K562 (cell line): ENCODE data around the gene CEACAM21. TPM values are rescaled to one million over a fixed set of nuclear protein-coding genes. Genes with fewer than 3 reads are reported as not detected.

Experiments used
- ATAC-seq: fragments of 200-7000 bp; cut with Tn5 transposase; 3 replicates; pipeline ENCODE4 v1.9.1; 2020; ENCODE audit warnings: moderate library complexity
- BruUV-seq: library from RNA; stranded (reverse); fragments of 400-500 nt; replicated peaks from 2 replicates; lab custom pipeline; 2021; lab: Mats Ljungman, UMichigan
- CTCF ChIA-PET: fragments of 300-600 bp; formaldehyde crosslinking; extraction: SDS; loops from one replicate; lab custom pipeline; 2021; ENCODE audit warnings: low intra/inter-chr PET ratio; lab: Yijun Ruan, JAX
- POLR2A ChIA-PET: fragments of 300-600, 350-650 bp; sonication (Branson Sonifier 250); formaldehyde crosslinking; extraction: SDS; loops from one replicate; lab custom pipeline; 2021; ENCODE audit warnings: antibody characterized with exemption, inconsistent platforms; lab: Yijun Ruan, JAX
- DNase-seq, 4 experiments: peaks; one replicate each; pipeline versions ENCODE4 v3.0.0 to v3.0.0-alpha.2; 2011 to 2018; ENCODE audit warnings: low spot score in 3 of 4, mixed read lengths in 3 of 4; ENCODE audit errors: extremely low read depth in 1 of 4
- FAIRE-seq: peaks from 2 replicates; lab custom pipeline; 2011; peaks lifted over from hg19 to GRCh38; lab: Jason Lieb, UNC
- H2AFZ ChIP-seq: 2 replicates; pipeline ENCODE4 v1.6.0; 2011; ENCODE audit warnings: low read depth, low read length, control low read depth, inconsistent platforms
- H3K27ac ChIP-seq: fragments of 200-600 bp; 3 replicates; pipeline ENCODE4 v1.8.0; 2011; ENCODE audit warnings: low read depth, mild to moderate bottlenecking, control low read depth, inconsistent platforms, low read length, moderate library complexity, mixed read lengths; ENCODE audit errors: extremely low read depth
- H3K27me3 ChIP-seq, 2 experiments: fragments of 300-600 bp in 1 of 2; 2 replicates in 1 of 2; 3 replicates in 1 of 2; pipeline versions ENCODE4 v1.6.0 to v1.8.0; 2011; ENCODE audit warnings: inconsistent platforms in 2 of 2, low read length in 2 of 2, mild to moderate bottlenecking in 1 of 2, mixed read lengths in 1 of 2, moderate library complexity in 1 of 2; ENCODE audit not compliant: control insufficient read depth in 2 of 2, insufficient read depth in 2 of 2
- H3K36me3 ChIP-seq: fragments of 300-600 bp; 3 replicates; pipeline ENCODE4 v1.8.0; 2011; ENCODE audit warnings: mild to moderate bottlenecking, low read length, inconsistent platforms; ENCODE audit not compliant: control insufficient read depth, insufficient read depth
- H3K4me1 ChIP-seq, 2 experiments: fragments of 200-600 bp in 1 of 2; replicated peaks in 1 of 2; 2 replicates in 1 of 2; 3 replicates in 1 of 2; pipeline versions ENCODE4 v1.5.1 to v1.8.0; 2011; ENCODE audit warnings: inconsistent platforms in 2 of 2, low read length in 2 of 2, mild to moderate bottlenecking in 1 of 2, mixed read lengths in 1 of 2, moderate library complexity in 1 of 2; ENCODE audit not compliant: control insufficient read depth in 2 of 2, insufficient read depth in 2 of 2
- H3K4me2 ChIP-seq: 2 replicates; pipeline ENCODE4 v1.6.1; 2011; ENCODE audit warnings: low read length, control low read depth, inconsistent platforms, mixed read lengths; ENCODE audit not compliant: insufficient read depth
- H3K4me3 ChIP-seq: fragments of 200-600 bp; sonication (generic), shearing (Covaris generic); 2 replicates; pipeline ENCODE4 v1.5.1; 2016; ENCODE audit warnings: control low read depth, inconsistent platforms
- H3K79me2 ChIP-seq: fragments of 200-600 bp; 3 replicates; pipeline ENCODE4 v1.8.0; 2011; ENCODE audit warnings: low read length, inconsistent platforms; ENCODE audit not compliant: control insufficient read depth, insufficient read depth
- H3K9ac ChIP-seq, 2 experiments: 2 replicates each; pipeline versions ENCODE4 v1.6.0 to v1.6.1; 2011; ENCODE audit warnings: low read depth in 2 of 2, low read length in 2 of 2, control low read depth in 1 of 2, inconsistent platforms in 1 of 2, mild to moderate bottlenecking in 1 of 2, mixed read lengths in 1 of 2; ENCODE audit not compliant: insufficient read depth in 1 of 2
- H3K9me1 ChIP-seq: one replicate; pipeline ENCODE4 v1.6.0; 2011; ENCODE audit warnings: inconsistent platforms, mild to moderate bottlenecking, low read length, moderate library complexity; ENCODE audit not compliant: control insufficient read depth, insufficient read depth
- H3K9me3 ChIP-seq: replicated peaks from 2 replicates; pipeline ENCODE4 v1.5.1; 2011; ENCODE audit warnings: low read depth, low read length, inconsistent platforms; ENCODE audit not compliant: control insufficient read depth, insufficient read depth
- H4K20me1 ChIP-seq: replicated peaks from 2 replicates; pipeline ENCODE4 v1.6.1; 2011; ENCODE audit warnings: low read length, inconsistent platforms, mixed read lengths; ENCODE audit not compliant: control insufficient read depth, insufficient read depth
- AFF1 ChIP-seq, 2 experiments: fragments of 450-650 bp; IDR thresholded peaks; 2 replicates each; pipeline ENCODE4 v1.6.1; 2018; ENCODE audit warnings: mild to moderate bottlenecking in 2 of 2, low read depth in 1 of 2; ENCODE audit not compliant: partially characterized antibody in 2 of 2
- CBX1 ChIP-seq: sonication (generic); IDR thresholded peaks from 2 replicates; pipeline ENCODE4 v1.6.1; 2016; ENCODE audit warnings: antibody characterized with exemption, low read depth, mild to moderate bottlenecking
- CSDE1 ChIP-seq, 2 experiments: fragments of 450-650 bp; IDR thresholded peaks; 2 replicates each; pipeline ENCODE4 v1.6.1; 2016; ENCODE audit warnings: mild to moderate bottlenecking in 1 of 2
- FOXJ3 ChIP-seq: sonication (generic); formaldehyde crosslinking; IDR thresholded peaks from 2 replicates; pipeline ENCODE4 v1.4.0; 2020; ENCODE audit warnings: mild to moderate bottlenecking, missing genetic modification reagents
- HLTF ChIP-seq: fragments of 450-650 bp; IDR thresholded peaks from 2 replicates; pipeline ENCODE4 v1.6.1; 2016
- MCM7 ChIP-seq, 2 experiments: fragments of 450-650 bp; IDR thresholded peaks; 2 replicates each; pipeline ENCODE4 v1.6.1; 2016 to 2018
- NFIC ChIP-seq: fragments of 450-650 bp; IDR thresholded peaks from 2 replicates; pipeline ENCODE4 v1.6.1; 2017; ENCODE audit warnings: mild to moderate bottlenecking, inconsistent platforms
- RBM22 ChIP-seq: fragments of 200-400 bp; formaldehyde crosslinking; IDR thresholded peaks from 2 replicates; pipeline ENCODE4 v1.6.1; 2018; ENCODE audit warnings: low read length, low read depth; ENCODE audit not compliant: poor library complexity, severe bottlenecking
- RBM25 ChIP-seq: fragments of 200-400 bp; formaldehyde crosslinking; IDR thresholded peaks from 2 replicates; pipeline ENCODE4 v1.6.1; 2018; ENCODE audit warnings: low read length, low read depth, moderate library complexity; ENCODE audit not compliant: severe bottlenecking
- RFX1 ChIP-seq: fragments of 450-650 bp; IDR thresholded peaks from 2 replicates; pipeline ENCODE4 v1.6.1; 2016; ENCODE audit warnings: mild to moderate bottlenecking, moderate library complexity
- RNF2 ChIP-seq: sonication (generic); IDR thresholded peaks from 2 replicates; pipeline ENCODE4 v1.6.1; 2016
- ZFP1 ChIP-seq: fragments of 450-650 bp; formaldehyde crosslinking; IDR thresholded peaks from 2 replicates; pipeline ENCODE4 v1.4.0; 2020; ENCODE audit warnings: mild to moderate bottlenecking, mixed read lengths
- ZNF174 ChIP-seq: fragments of 250-450 bp; sonication (Bioruptor Pico); IDR thresholded peaks from 2 replicates; pipeline ENCODE4 v1.4.0; 2020; ENCODE audit warnings: mild to moderate bottlenecking
- ZNF384 ChIP-seq: IDR thresholded peaks from 2 replicates; pipeline ENCODE4 v1.6.1; 2012; ENCODE audit warnings: low read depth, low read length, improper control_type of control experiment
- ZNF639 ChIP-seq, 2 experiments: fragments of 200-800 bp in 1 of 2; sonication (Bioruptor generic) in 1 of 2; sonication (generic) in 1 of 2; formaldehyde crosslinking in 1 of 2; IDR thresholded peaks in 1 of 2; conservative IDR thresholded peaks in 1 of 2; 2 replicates each; pipeline versions ENCODE4 v1.5.0 to v1.6.1; 2016 to 2020; ENCODE audit warnings: missing compliant biosample characterization in 1 of 2, missing genetic modification characterization in 1 of 2, missing genetic modification reagents in 1 of 2
- WGBS: fragments of 100-300 bp; shearing (Covaris generic); methylation state at CpG from one replicate; pipeline ENCODE4 v1.1.6; 2016; ENCODE audit warnings: low coverage, mixed read lengths; ENCODE audit not compliant: insufficient coverage; ENCODE audit errors: missing lambda C conversion rate; 5-methylcytosine and 5-hydroxymethylcytosine counted together
- in situ Hi-C: fragments of 300-500 bp; cut with MboI; formaldehyde crosslinking; loops from 4 replicates; pipeline ENCODE4 v1.15.0; 2018; ENCODE audit warnings: inconsistent platforms, mixed read lengths
- intact Hi-C: fragments of 100-400 bp; cut with micrococcal nuclease; formaldehyde crosslinking; loops from 2 replicates; pipeline ENCODE4 v1.14.2; 2022
- polyA plus RNA-seq, 8 experiments: library from polyadenylated mRNA; depleted of rRNA in 4 of 8; stranded (reverse) in 5 of 8; unstranded in 3 of 8; fragments of >200 nt; fragmentation: Nextera tagmentation in 2 of 8; fragmentation: Illumina TruSeq in 1 of 8; extraction: Ambion mirVana in 2 of 8; extraction: Trizol in 1 of 8; gene quantifications; 2 replicates each; pipeline versions ENCODE4 v1.2.1 to v1.2.3, GENCODE V29; 2011 to 2014; ENCODE audit warnings: inconsistent platforms in 1 of 8, missing spikeins in 1 of 8
- total RNA-seq, 7 experiments: library from RNA; depleted of rRNA in 6 of 7; stranded (reverse); fragments of >200 nt in 6 of 7; fragmentation: Illumina TruSeq in 2 of 7; extraction: Trizol in 2 of 7; gene quantifications; 2 replicates each; pipeline versions ENCODE4 v1.2.1 to v1.2.3, GENCODE V29; 2011 to 2021; ENCODE audit warnings: low replicate concordance in 1 of 7

The CEACAM21 gene
- total and polyA plus RNA-seq, 9 of the 15 experiments (the other 6 are each of a cell fraction or from before 2014, with no cell fraction given), result 0.06 to 0.40 (median 0.18) TPM; not detected in 1

DNA sequence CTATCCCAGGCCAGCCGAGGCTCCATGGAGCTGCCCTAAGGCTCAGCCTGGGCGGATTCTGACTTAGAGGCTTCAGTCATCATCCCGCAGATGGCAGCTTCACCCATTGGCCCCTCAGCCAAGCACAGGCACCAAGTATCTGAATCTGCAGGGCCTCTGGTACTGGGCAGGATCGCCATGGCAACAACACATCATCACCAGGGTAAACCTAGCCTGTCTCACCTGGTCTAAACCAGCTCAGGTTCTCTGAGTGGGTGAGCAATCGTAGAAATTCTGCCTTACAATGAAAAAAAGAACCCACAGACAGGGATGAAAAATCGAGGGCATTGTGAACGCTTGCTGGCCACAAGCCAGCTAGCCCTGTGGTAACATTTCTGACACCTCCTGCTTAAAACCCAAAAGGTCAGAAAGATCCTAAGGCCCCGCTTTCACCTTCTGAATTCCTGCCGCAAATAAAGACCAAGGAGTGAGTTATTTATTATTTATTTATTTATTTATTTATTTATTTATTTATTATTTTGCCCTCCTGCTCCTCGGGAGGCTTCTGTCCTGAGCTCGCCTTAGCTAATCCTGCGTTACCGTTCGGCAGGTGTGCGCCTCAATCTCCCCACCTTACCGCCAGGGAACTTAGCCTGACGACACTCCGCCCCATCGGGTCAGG is 12.0 kb upstream of the CEACAM21 start:
- Histone ChIP-seq H2AFZ (no peak overlapping the region), H3K27ac (no peak overlapping the region), H4K20me1 (peaks cover 5% of the 10 kb centered on the region; the same call in 1 of the 2 replicates), H3K4me2 (no peak overlapping the region), H3K36me3 (no peaks in the 10 kb centered on the region), H3K27me3 (peaks cover 9 to 20% of the 10 kb centered on the region in 2 experiments; a peak in 3 of 5 replicates), H3K79me2 (no peaks in the 10 kb centered on the region), H3K9ac (no peak overlapping the region), H3K4me1 (peaks cover 0 to 9% of the 10 kb centered on the region in 2 experiments; a peak in 2 of 5 replicates), H3K9me1 (no peaks in the 10 kb centered on the region)
- no peak for DNase-seq
- ChIA-PET CTCF (interaction anchor here (1.2 to 1.7 kb wide), 2 partner anchors 114 to 115 kb away, joined by 4 to 6 read pairs; no protein-coding TSS in a partner anchor), POLR2A (interaction anchor here (0.7 kb wide), 1 partner anchor 369 kb away, joined by 3 read pairs; no protein-coding TSS in a partner anchor)
- in situ Hi-C loops, result loop anchor here (25.0 kb wide), 1 partner anchor 252 kb away; the partner anchor contains the start of gene CCDC97
- intact Hi-C loops, result loop anchor here (1.0 to 10.0 kb wide), 3 partner anchors 22 to 239 kb away; no protein-coding TSS in a partner anchor
- WGBS, result 12% methylated on average over 19 of the region's 19 CpGs
- TF ChIP-seq ZFP1 (no peak), CSDE1 (IDR thresholded peaks at IDR 0.05) (no peak), ZNF639 (CRISPR knock-in tag; conservative IDR thresholded peaks at IDR 0.05 in 1 of 2, IDR thresholded peaks at IDR 0.05 in 1 of 2) (no peak), FOXJ3 (CRISPR knock-in tag) (no peak), RBM22 (no peak), ZNF174 (CRISPR knock-in tag) (no peak), MCM7 (IDR thresholded peaks at IDR 0.05) (no peak), AFF1 (IDR thresholded peaks at IDR 0.05; ENCODE audit: low read depth in 1 of 2, partially characterized antibody in 2 of 2) (no peak), RBM25 (no peak), RNF2 (no peak), ZNF384 (no peak), RFX1 (peak; percentile 60), CBX1 (no peak), HLTF (no peak), NFIC (peak; percentile 52)
- TF ChIP-seq, all 486 proteins: peak for 2
- no TSS peak for BruUV-seq
- FAIRE-seq (no peak), ATAC-seq (no peak; the same call in 1 of the 3 replicates)
- no peaks in the 10 kb centered on the region for H3K9me3 ChIP-seq
- no peak overlapping the region for H3K4me3 ChIP-seq
